NB4 (cell line): ENCODE results near the gene DGCR2.

Experiments
- MAX ChIP-seq: IDR thresholded peaks from 2 replicates; pipeline ENCODE4 v1.6.1; 2011; ENCODE audit warnings: low read depth, low read length
- POLR2A ChIP-seq: IDR thresholded peaks from 2 replicates; pipeline ENCODE4 v1.6.1; 2011; ENCODE audit warnings: mild to moderate bottlenecking; ENCODE audit not compliant: insufficient read length; ENCODE audit errors: extremely low read depth
- TF ChIP-seq, protein P1 (sequence below): IDR thresholded peaks from one replicate; pipeline ENCODE4 v1.5.1; 2012; ENCODE audit warnings: low read depth, low read length

DNA sequence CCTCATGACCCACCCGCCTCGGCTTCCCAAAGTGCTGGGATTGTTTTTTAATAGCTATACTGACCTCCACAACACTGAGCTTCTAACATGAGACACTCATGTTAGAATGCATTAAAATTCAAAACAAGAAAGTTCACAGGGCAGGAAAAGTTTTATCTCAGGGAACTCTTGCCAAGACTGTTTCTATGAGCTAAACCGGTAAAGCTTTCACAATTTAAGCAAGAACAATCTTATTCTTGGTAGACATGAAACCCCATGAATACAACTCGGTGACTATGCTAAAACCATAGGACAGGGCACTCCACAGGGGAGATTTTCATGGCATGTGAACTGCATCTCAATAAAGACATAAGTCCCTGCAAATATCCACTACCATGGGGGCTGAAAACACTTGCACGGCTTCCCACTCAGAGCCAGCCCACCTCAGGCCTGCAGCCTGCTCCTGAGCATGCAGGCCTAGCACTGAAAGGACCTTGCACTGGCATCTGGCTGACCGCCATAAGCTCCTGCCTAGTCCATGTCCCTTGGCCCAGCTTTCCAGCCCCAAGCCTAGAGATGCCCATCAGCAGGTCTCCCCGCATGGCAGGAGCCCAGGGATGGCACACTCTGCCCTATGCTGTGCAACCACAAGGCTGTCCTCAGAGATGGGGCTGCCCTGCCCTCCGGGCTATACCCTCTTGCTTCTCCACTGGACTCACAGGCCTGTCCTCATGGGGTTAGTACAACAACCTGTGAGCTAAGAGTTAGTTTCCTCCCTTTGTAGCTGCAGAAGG lies 58.4 kb downstream of the DGCR2 start:
- TF ChIP-seq, protein P1, sequence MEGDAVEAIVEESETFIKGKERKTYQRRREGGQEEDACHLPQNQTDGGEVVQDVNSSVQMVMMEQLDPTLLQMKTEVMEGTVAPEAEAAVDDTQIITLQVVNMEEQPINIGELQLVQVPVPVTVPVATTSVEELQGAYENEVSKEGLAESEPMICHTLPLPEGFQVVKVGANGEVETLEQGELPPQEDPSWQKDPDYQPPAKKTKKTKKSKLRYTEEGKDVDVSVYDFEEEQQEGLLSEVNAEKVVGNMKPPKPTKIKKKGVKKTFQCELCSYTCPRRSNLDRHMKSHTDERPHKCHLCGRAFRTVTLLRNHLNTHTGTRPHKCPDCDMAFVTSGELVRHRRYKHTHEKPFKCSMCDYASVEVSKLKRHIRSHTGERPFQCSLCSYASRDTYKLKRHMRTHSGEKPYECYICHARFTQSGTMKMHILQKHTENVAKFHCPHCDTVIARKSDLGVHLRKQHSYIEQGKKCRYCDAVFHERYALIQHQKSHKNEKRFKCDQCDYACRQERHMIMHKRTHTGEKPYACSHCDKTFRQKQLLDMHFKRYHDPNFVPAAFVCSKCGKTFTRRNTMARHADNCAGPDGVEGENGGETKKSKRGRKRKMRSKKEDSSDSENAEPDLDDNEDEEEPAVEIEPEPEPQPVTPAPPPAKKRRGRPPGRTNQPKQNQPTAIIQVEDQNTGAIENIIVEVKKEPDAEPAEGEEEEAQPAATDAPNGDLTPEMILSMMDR = no peak
- no peak for TF ChIP-seq MAX
- TF ChIP-seq POLR2A = no peak
